Effector CD8-positive, alpha-beta T cell (primary cell): Measurements from ENCODE around the gene CHPF.

Source experiments
- DNase-seq: peaks from one replicate; lab custom pipeline; 2025; lab: John Stamatoyannopoulos, UW

Gene CHPF

DNA sequence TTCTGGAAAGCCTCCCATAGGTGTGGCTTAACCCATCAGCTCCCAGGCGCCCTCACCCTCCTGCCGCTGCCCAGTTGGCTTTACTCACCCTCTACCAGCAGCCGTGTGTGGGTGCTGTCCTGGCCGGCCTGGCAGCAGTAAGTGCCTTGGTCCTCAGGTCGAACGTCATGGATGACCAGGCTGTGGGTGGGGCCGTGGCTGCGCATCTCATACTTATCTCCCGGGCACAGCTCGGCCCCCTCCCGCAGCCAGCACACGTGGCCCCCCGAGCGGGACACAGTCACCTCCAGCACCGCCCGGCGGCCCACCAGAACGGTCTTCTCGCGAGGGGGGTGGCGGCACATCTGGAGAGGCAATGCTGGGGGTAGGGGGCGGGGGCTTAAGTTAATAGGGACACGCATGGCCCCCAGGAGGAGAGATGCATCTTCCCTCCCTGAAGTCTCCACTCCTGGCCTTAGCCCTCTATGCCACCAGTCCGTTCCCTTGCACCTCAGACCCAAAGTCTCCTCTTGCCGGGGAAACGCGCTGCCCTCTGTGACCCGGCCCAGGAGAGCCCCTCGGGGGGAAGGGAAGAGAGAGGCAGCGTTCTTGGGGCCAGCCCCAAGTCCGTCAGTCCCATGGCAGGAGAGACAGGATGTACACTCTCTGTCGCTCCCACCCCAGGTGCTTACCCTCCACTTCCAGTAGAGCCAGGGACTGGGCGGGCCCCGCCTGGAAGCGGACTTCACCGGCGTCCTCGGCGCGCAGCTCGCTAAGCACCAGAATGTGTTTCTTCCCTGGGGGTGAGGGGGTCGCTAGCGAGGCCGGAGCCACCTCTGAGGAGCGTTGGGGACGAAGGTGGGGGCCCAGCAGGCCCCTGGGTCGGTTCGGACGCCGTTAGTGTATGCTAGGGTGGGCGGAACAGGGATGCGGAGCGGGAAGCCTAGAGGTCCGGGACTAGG, 8.1 kb upstream of the CHPF start:
- DNase-seq = no peak

DNA sequence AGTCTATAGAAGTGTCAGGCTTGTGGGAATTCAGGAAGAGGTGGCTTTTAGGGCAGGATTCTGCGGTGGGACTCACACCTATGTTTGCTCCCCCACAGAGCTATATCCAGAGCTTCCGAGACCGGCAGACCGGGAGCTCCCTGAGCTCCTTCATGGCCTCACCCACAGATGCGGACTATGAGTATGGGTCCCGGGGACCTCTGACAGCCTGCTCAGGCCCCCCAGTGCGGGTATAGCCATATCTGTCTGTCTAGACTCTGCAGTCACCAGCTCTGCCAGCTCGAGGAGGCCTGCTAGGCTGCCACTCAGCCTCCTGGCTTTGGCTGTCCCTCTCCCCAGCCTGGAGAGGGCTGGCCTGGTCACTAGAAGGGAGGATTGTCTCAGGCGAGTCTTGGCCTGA, 6.0 kb upstream of the CHPF start:
- no peak for DNase-seq

DNA sequence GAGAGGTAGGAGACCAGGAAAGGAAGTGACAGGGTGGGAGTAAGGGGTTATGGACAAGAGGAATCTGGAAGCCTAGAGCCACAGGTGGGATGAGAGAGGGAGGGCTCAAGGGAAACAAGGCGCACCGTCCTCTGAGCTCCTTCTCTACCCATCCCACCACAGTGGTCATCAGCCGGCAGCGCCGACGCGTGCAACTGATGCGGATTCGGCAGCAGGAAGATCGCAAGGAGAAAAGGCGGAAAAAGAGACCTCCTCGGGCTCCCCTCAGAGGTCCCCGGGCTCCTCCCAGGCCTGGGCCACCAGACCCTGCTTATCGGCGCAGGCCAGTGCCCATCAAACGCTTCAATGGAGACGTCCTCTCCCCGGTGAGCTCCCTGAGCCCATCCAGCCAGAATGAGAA, 5.4 kb upstream of the CHPF start:
- no peak for DNase-seq

DNA sequence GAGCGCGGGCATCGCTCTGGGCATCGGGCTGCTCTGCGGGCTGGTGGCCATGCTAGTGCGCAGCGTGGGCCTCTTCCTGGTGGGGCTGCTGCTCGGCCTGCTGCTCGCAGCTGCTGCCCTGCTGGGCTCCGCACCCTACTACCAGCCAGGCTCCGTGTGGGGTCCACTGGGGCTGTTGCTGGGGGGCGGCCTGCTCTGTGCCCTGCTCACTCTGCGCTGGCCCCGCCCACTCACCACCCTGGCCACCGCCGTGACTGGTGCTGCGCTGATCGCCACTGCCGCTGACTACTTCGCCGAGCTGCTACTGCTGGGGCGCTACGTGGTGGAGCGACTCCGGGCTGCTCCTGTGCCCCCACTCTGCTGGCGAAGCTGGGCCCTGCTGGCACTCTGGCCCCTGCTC, 4.0 kb upstream of the CHPF start:
- no peak for DNase-seq

DNA sequence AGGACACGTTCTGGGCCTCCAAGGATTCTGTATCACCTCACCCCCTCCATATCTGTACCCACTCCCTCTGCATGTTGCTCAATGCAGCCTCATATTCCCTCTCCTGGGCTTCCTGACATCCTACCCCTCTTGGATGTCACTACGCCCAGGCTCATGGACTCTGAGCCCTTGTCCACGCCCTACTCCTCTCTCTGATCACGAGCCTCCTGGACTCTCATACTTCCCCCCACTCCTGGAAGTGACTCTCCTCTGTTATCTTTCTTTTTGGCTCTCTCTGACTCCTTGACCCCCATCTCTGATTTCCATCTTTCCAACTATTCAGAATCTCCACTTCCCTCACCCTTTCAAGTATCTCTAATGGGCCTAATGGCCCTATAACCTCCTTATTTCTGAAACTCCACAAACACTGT, 2.3 kb upstream of the CHPF start:
- no peak for DNase-seq

DNA sequence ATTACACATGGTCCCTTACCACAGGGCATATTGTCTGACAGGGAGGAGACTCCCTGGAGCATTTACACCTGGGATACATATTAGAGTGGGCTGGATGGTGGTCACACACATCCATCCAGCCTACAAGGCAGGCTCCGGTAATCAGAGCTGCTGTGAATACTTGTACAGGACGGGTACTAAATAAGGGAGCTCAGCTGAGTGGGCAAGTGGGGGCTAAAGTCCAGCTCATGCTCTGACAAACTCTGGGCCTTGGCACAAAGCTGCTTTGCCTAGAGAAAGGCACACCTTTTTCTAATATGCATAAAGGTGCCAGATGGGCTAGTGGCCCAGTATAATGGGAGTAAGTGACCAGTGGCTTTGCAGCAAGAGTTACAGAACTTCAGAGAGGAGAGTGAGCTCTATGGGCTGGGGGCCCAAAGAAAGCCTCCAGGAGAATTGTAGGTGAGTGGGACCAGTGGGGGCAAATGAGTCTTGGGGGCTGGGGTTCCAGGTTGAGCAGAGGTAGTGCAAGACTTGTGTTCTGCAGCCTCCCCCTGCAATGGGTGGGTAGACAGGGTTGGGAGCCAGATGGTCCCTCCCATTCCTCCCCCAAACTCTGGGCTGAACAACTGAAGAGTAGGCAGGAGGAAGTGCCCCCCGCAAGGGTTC, 1.8 kb upstream of the CHPF start:
- no peak for DNase-seq

DNA sequence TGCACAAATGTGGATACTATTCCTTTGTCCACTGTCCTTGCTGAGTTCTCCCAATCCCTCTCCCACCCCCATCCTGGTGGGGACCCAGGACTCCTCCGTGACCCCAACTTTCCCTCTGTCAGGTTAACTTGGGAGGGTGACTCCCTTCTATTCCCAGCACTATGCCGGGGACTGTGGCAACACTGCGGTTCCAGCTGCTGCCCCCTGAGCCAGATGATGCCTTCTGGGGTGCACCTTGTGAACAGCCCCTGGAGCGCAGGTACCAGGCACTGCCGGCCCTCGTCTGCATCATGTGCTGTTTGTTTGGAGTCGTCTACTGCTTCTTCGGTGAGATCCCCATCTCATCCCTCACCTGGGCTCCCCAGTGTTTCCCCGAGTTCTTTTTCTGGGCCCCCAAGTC, 958 bp upstream of the CHPF start:
- DNase-seq = no peak

DNA sequence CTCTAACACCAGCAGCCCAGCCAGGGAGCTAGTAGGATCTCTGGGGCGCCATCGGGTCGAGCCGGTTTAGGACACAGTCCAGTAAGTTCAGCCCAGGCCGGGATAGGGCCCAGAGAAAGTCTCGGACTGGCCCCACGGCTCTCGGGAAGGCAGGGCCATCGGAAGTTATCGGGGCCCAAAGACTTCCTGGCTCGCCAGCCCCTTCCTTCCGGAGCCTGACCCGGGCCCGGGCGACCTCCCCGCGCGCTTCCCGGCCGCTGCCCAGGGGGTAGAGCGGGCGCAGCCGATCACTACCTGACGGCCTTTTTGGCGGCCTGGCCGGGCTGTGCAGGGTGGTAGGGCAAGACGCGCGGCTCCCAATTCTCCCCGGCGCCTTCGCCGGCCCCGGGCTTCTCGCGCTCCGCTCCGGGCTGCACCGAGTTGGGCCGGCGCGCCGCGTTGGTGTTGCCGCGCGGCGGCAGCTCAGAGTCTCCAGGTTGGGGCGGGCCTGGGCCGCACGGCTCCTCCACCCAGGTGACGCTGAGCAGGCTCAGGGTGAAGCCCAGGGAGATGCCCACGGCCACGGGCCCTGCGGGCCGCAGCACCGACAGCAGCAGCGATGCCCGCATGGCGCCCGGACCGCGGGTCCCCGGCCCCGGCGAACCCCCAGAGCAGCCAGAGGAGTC, 546 bp downstream of the CHPF start:
- no peak for DNase-seq

DNA sequence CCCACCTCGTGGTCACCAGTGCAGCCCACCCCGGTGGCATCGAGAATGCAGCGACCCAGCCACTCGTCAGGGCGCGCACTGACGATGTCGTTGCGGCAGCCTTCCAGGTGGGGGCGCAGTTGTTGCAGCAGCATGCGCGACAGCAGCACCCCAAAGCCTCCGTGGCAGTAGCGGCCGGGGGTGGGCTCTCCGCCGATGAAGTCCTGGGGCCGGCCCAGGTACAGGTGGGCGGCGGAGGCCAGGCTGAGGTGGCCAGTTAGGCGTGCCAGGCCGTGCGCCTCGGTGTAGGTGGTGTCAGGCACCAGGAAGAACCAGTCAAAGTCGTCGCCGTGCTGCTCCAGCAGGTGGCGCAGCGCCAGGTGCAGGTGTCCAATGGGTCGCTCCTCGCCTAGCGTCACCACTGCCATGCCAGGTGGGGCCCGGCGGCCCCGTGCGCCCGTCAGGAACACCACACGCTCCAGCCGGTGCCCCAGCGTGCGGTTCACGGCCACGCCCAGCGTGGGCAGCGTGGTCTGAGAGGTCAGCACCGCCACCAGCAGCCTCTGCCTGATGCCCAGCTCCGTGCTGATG, 1.9 kb downstream of the CHPF start:
- DNase-seq = peak; percentile 78

DNA sequence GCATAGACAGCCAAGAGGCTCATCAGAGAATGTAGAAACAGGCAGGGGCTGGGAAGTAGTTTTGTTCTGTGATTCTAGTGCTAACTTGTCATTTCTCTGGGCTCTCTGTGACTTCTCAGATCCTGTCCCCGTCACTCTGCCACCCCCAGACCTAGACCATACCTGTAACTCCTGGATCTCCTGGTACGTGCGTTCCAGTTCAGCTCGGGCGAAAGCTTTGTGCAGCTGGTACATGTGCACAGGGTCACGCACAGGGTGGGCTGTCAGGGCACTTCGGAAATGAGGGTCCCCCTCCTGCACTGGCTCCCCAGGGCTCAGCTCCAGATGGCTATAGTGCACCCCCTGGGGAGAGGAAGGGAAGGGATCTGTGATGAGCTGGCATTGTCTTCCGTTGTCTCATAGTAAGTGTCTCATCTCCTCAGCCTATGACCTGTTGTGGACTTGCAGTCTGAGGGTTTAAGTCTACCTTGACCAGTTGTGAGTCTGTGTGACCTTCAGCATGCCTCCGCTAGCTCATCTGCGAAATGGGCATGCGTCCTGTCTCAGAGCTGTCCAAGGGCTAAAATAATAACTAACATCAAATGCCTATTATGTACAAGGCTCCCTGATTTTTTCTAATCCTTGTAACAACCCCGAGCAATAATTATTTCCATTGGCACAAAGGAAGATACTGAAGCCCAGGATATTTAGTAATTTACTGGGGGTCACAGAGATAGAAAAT, 2.7 kb downstream of the CHPF start:
- no peak for DNase-seq

DNA sequence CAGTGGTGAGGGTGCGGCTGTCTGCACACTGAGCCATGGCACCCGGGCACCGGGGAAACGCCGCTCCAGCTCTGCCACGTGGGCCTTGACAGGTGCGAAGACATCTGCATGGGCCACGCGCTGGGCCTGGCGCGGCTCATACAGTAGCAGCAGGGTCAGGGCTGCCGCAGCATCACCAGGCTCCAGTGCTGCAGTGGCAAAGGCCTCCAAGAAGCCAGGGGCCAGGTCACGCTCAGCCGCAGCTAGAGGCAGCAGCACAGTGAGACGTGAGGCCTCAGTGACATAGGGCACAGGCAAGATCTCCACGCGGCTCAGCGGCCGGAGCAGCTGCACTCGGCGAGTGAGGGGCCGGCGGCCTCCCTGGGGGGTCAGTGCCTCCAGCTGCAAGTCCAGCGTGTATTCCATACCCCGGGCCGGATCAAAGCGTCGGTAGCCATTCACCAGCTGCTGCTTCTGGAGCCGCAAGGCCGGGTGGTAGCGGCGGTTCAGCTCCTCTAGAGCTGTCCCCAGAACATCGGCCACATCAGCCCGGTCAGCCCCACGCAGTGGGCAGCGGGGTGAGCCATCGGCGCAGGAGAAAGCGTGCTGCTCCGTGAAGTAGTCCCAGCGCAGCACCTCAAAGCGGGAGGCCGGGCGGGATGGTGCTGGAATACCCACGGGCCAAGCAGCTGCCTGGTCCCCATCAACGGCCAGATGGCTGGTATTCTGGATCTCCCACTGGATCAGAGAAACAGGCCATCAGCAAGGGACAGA, 3.5 kb downstream of the CHPF start:
- DNase-seq = no peak

DNA sequence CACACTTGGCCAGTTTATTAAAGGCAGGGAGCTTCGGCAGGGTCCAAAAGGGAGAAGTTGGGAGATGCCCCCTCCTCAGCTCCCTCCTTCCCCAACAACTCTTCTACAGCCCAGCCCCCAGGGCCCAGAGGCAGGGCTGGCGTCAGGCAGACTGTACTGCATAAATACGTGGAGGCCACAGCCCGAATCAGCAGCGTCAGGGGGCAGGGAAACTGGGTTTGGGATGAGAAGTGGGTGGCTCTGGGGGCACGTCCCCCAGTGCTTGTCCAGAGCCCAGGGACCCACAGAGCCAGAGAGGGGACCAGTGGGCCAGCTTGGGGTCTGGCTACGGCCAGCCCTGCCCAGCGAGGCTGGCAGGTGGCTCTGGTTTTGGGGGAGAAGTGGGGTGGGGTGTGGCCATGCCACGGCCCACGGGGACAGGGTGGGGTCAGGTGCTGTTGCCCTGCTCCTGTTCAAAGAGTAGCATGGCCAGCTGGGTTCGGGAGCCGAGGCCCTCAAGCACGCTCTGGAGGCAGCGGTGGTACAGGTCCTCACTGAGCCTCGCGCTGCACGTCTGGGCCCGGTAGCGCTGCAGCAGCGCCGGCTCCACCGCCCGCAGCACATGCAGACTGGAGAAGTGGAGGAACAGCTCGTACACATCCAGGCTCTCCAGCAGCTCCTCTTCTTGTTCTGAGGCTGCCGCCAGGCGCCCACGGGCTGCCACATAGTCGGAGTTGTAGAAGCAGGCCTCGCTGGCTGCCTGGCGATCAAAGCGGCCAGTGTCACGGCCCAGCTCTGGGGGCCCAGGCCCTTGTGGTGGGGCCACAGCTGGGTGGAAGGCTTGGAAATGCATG, 4.4 kb downstream of the CHPF start:
- no peak for DNase-seq

DNA sequence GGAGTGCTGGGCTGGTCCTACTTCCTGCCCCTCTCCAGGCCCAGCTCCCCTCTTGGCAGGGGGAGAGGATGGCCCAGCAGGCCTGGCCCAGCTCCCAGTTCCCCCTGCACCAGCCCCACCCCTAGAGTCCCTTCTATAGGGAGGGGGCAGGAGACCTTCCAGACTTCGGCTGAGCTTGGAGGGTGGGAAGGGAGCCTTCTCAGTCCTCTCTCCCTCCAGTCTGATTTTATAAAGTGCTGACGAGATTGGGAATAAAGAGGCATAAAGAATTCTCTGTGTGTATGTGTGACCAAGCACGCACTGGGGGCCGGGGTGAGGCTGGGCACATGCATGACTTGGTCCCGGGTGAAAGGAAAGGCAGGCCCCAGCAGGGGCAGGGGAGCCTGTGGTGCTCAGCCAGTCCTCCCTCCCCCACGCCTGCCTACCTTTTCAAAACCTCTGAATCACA, 5.1 kb downstream of the CHPF start:
- DNase-seq = no peak

DNA sequence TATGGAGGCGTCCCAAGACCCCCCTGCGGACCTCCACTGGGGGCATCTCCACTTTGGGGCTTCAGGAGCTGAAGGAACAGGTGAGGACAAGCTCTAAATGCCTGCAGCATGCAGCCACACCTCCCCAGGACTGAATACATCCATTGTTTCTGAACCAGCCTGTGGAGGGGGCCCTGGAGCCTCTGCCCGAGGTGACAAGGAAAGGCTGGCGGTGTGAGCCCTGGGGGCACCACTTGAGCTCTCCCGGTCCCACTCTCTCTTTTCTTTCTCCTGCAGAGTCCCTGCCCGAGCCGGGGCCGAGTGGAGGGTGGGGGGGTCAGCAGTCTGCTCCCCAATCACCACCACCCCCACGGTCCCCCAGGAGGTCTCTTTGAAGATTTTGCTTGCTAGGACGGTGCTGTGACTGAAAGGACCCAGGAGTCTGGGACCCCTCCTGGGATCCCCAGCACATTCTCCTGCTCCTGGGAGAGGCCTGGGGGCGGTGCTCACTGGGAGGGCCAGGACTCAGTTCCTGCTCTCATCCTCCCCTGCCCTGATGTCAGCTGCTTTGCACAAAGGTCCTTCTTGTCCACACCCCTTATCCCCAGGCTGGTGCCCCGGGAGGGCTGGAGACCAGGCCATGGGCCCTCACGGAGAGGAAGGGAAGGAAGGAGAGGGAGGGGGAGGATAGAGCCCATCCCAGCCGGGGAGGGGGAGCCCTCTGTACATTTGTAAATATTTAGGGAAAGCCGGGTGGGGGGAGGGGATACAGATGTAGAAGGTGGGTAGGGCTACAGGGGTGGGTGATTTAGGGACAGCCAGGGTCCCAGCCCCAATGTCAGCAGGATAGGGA, 5.7 kb downstream of the CHPF start:
- DNase-seq = no peak

DNA sequence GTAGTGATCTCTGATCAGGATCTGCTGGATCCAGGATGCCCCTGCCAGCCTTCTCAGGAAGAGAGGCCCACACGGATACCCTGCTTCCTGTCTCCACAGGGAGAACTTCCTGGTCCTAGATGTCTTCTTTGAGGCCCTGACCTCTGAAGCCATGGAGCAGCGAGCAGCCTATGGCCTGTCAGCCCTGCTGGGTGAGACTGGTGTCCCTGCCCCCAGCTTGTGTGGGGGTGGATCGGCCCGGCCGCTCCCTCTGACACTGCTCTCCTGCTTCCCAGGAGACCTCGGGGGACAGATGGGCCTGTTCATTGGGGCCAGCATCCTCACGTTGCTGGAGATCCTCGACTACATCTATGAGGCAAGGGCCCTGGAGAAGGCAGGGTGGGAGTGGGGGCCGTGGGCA, 6.6 kb downstream of the CHPF start:
- DNase-seq = no peak

DNA sequence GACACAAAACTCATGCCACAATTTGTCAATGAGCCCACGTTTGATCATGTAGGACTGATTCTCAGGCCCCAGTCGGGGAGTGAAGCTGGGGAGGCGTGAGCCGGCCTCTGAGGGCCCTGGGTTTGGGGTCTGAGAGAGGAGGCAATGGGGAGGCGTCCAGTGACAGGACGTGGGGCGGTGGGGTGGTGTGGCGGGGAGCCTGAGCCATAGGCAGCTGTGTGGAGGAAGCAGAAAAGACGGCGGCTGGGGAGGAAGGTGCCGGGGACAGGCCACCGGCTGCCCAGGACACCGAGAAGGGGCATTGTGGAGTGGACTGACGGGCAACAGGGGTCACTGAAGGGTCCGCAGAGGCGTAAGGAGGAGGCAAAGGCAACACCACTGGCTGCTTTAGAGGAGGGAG, 7.2 kb downstream of the CHPF start:
- DNase-seq = no peak

DNA sequence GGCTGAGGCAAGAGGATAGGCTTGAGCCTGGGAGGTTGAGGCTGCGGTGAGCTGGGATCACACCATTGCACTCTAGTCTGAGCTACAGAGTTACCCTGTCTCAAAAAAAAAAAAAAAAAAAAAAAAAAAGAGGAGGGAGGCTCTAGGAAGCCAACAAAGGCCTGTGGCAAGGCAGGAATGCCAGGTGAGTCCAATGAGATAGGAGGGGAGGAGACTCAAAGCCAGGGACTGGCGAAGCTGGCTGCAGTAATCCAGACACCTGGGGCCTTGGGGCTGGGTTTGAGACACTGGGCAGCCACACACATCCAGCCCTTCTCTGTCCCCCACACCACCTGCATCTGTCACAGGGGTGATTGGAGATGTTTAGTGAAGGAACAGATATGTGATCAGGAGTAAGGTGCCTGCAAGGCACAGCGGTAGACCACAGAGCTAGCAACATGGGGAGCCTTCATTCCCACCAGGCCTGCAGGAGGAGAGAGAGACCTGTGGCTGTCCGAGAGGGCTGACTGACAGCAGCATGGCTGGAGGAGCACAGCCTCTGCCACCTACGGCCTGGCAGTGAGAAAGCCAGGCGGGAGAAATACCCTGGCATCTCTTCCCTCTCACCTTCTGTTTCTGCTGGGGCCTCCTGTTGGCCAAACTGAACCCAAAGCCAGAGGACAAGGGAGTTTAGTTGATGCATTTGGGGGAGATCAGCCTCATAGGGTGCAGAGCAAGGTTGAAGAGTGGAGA, 9.5 kb downstream of the CHPF start:
- no peak for DNase-seq

DNA sequence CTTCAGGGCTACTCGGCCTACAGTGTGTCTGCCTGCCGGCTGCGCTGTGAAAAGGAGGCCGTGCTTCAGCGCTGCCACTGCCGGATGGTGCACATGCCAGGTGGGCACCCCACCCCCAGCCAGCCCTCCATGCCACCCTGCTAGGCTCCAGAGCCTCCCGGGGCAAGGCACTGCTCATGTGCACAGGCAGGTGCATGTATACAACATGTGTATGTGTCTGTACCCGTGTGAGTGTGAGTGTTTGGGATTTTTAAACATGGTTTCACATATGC, 11.3 kb downstream of the CHPF start:
- no peak for DNase-seq
